Rectal smooth muscle tissue (tissue), 1 donor: ENCODE measurements around the gene SF3B5.
A peak's percentile ranks its signal among the peaks of the same experiment; 100 is the strongest.
"Not testable (repeated sequence)": the region's sequence is repeated elsewhere in the genome, so short reads cannot be mapped to it uniquely, and the experiment has no call there.

Experiments
- H3K27ac ChIP-seq: one replicate; pipeline ENCODE4 v1.7.0; 2013; ENCODE audit warnings: low read depth, low read length, inconsistent platforms
- H3K27me3 ChIP-seq: one replicate; pipeline ENCODE4 v1.7.0; 2013; ENCODE audit warnings: low read length; ENCODE audit not compliant: control insufficient read depth, insufficient read depth
- H3K36me3 ChIP-seq: one replicate; pipeline ENCODE4 v1.7.0; 2013; ENCODE audit warnings: low read length; ENCODE audit not compliant: control insufficient read depth, insufficient read depth
- H3K4me1 ChIP-seq: one replicate; pipeline ENCODE4 v1.7.0; 2013; ENCODE audit warnings: low read length; ENCODE audit not compliant: control insufficient read depth, insufficient read depth
- H3K4me3 ChIP-seq: one replicate; pipeline ENCODE4 v1.7.0; 2013; ENCODE audit warnings: low read length
- H3K9ac ChIP-seq: one replicate; pipeline ENCODE4 v1.7.0; 2013; ENCODE audit warnings: low read length

SF3B5 gene

DNA sequence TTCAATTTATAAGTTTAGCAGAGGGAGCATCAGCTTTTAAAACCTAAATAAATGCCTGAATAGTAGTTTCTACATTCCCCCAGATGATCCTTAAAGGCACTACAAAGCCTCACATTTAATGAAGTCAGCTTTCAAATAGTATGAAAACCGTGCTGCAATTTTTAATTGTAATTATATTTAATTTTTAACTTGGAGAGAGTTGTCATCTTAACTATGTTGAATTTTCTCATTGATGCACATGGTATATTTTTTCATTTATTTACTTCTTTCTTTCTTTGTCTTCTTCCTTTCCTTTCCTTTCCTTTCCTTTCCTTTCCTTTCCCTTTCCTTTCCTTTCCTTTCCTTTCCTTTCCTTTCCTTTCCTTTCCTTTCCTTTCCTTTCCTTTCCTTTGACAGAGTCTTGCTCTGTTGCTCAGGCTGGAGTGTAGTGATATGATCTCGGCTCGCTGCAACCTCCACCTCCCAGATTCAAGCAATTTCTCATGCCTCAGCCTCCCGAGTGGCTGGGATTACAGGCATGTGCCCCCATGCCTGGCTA, 7.7 kb upstream of the SF3B5 start:
- Histone ChIP-seq H3K36me3 (no peaks in the 10 kb centered on the region), H3K4me1 (no peaks in the 10 kb centered on the region), H3K27ac (no peak overlapping the region), H3K4me3 (no peak overlapping the region), H3K27me3 (no peaks in the 10 kb centered on the region), H3K9ac (no peak overlapping the region)

DNA sequence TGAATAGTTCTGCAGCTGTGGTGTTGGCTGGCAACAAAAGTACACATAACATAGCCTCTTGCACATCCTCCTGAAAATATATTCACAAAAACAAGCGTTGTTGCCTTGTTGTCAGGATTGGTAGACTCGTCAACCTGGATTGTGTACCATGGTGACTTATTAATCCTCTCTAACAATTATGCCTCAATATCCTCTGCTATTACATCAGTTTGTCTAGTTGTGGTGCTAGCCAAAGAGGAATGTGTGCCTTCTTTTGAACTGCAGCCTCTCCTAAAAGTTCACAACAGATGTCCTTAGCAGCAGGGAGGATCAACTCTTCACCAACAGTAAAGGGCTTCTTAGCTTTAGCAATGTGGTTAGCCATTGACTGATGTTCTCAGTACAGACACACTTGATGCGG, 3.6 kb upstream of the SF3B5 start:
- no peaks in the 10 kb centered on the region for H3K36me3 ChIP-seq
- no peak overlapping the region for H3K27ac ChIP-seq
- no peak overlapping the region for H3K9ac ChIP-seq
- no peaks in the 10 kb centered on the region for H3K27me3 ChIP-seq
- H3K4me1 ChIP-seq, result peaks cover 5% of the 10 kb centered on the region
- H3K4me3 ChIP-seq, result no peak overlapping the region

DNA sequence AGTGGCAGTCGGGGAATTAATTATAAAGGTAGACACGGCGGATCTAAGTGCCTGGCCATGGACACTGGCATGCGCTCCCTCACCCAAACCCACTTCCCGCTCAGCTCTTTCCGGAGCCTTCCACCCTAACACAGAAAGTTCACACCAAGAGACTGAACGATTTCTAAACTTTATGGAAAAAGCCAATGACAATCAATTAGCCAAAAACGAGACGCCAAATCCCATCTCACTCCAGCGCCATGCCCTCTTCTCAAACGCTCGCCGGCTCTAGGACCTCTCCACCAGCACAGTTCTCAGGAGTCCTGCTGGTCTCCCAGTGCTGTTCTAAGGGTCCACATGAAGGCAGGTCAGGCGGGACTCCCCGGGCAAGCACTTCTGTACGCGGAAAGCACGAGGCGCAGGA, 641 bp downstream of the SF3B5 start:
- Histone ChIP-seq H3K27ac (peak overlapping the region; percentile 84), H3K27me3 (no peaks in the 10 kb centered on the region), H3K9ac (peak overlapping the region; percentile 96), H3K4me1 (peaks cover 6% of the 10 kb centered on the region), H3K4me3 (peak overlapping the region; percentile 98), H3K36me3 (no peaks in the 10 kb centered on the region)

DNA sequence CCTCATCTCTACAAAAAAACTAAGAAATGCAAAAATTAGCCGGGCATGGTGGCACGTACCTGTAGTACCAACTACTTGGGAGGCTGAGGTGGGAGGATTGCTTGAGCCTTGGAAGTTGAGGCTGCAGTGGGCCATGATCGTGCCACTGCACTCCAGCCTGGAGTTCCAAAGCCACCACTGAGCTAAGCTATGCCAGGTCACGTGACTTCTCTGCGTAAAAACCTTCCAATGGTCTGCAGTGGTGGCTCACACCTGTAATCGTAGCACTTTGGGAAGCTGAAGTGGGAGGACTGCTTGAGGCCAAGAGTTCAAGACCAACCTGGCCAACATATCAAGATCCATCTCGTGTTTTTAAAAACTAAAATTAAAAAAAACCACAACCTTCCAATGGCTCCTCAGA, 1.7 kb downstream of the SF3B5 start:
- no peak overlapping the region for H3K27ac ChIP-seq
- H3K27me3 ChIP-seq, result no peaks in the 10 kb centered on the region
- no peaks in the 10 kb centered on the region for H3K36me3 ChIP-seq
- peaks cover 6% of the 10 kb centered on the region for H3K4me1 ChIP-seq
- no peak overlapping the region for H3K9ac ChIP-seq
- H3K4me3 ChIP-seq, result peak overlapping the region; percentile 98

DNA sequence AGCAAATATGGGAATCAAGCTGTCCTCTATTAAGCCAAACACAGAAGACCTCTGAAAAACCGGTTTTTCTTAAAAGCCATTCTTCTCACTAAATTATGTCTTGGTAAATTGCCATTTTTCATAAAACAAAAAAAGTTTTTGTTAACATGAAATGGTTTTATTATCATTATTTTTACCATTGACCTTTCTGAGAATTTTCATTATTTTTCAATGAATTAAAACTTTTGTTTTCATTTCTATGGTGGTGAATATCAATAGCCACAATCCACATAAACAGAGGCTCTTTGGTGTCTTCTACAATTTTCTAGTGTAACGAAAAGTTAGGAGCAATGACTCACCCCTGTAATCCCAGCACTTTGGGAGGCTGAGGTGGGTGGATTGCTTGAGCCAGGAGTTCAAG, 2.1 kb downstream of the SF3B5 start:
- Histone ChIP-seq H3K27ac (no peak overlapping the region), H3K9ac (no peak overlapping the region), H3K27me3 (no peaks in the 10 kb centered on the region), H3K4me1 (peaks cover 6% of the 10 kb centered on the region), H3K4me3 (no peak overlapping the region), H3K36me3 (no peaks in the 10 kb centered on the region)

DNA sequence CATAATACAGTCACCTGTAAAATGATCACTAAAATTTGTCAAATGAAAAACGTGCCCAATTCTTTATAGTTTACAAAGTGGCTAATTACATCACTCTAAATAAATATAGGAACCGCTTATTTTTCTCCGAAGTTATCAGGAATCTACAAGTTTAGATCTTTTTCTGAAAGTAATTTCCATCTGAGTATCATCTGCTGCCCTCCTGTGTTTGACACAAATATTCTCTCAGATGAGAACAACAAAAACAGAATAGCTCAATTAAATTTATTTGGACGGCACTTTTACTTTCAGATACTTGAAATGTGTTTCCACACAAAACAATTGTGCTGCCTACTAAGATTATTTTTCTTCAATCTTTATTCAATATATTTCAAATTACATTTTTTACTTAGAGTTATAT, 5.0 kb downstream of the SF3B5 start:
- Histone ChIP-seq H3K4me1 (peaks cover 6% of the 10 kb centered on the region), H3K9ac (no peak overlapping the region), H3K27me3 (no peaks in the 10 kb centered on the region), H3K27ac (no peak overlapping the region), H3K36me3 (no peaks in the 10 kb centered on the region), H3K4me3 (no peak overlapping the region)

DNA sequence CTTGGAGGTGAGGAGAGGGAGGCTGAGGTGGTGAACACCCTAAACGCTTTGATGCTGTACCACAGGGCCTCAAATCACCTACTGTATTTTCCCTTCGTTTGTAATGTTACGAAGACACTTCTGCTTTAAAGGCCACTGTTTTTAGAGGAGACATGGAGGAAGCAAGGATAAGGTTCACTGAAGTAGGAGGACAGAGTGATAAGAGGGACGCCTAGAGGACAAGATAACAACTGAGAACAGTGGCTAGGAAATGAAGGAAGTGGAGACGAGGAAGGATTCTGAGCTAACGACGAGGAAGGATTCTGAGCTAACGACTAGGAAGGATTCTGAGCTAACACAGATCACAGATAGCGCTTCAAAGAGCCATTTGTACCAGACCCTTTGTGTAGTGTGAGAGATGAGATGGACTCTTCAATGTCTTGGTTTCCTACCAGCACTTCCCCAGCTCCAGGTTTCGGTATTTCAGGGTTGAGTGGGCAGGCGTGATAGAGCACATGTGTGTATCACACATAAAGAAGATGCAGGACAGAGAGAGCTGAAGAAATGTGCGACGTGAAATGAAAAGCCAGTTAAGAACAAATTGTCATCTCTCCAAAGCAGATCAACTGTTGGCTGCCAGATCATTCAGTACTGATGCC, 7.5 kb downstream of the SF3B5 start:
- H3K36me3 ChIP-seq, result no peaks in the 10 kb centered on the region
- no peak overlapping the region for H3K27ac ChIP-seq
- H3K9ac ChIP-seq, result no peak overlapping the region
- H3K4me1 ChIP-seq, result no peaks in the 10 kb centered on the region
- H3K4me3 ChIP-seq, result no peak overlapping the region
- H3K27me3 ChIP-seq, result no peaks in the 10 kb centered on the region

DNA sequence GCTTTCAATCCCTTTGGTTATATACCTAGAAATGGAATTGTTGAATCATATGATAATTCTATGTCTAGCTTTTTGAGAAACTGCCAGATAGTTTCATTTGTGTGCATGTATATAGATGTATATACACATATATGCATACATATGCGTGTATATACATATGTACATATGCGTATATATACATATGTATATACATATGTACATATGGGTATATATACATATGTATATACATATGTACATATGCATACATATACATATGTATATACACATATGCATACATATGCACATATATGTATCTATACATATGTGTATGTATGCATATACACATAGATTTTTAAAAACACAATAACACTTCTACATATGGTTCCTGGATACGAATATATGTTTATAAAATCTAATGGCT, 8.4 kb downstream of the SF3B5 start:
- Histone ChIP-seq H3K4me1 (no peaks in the 10 kb centered on the region), H3K27ac (no peak overlapping the region), H3K27me3 (no peaks in the 10 kb centered on the region), H3K9ac (no peak overlapping the region), H3K4me3 (no peak overlapping the region), H3K36me3 (no peaks in the 10 kb centered on the region)

DNA sequence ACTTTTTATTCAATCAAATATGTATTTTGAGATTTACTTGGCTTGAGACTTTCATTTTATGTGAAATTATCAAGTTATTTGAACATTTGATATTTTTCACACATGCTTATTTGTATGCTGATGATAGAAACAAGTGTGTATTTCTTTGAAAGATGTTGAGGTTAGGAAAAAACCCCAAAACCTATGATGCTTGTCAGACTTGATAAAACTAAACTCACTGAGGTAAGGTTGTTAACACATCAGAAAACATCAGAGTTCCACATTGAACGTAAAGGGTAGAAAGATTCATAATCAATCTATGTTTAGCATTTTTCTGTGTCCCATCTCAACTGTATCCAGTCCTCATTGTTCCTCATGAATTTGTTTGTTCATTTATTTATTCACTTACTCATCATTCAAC, 12.2 kb downstream of the SF3B5 start:
- H3K36me3 ChIP-seq, result no peaks in the 10 kb centered on the region
- H3K4me3 ChIP-seq, result no peak overlapping the region
- no peak overlapping the region for H3K27ac ChIP-seq
- no peaks in the 10 kb centered on the region for H3K27me3 ChIP-seq
- H3K9ac ChIP-seq, result no peak overlapping the region
- no peaks in the 10 kb centered on the region for H3K4me1 ChIP-seq

DNA sequence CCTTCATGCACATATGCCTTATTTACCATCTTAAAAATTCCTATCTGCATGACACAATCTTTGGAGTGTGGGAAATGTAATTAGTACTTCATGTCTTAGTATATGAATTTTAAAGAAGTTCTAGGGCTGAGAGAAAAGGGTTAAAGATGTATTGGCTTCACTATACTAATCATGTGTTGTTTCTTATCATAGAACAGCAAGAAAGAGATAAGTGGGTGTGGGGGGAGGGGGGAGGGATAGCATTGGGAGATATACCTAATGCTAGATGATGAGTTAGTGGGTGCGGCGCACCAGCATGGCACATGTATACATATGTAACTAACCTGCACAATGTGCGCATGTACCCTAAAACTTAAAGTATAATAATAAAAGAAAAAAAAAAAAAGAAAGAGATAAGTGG, 13.0 kb downstream of the SF3B5 start:
- H3K27ac ChIP-seq, H3K4me1 ChIP-seq, H3K4me3 ChIP-seq, H3K9ac ChIP-seq, H3K36me3 ChIP-seq, H3K27me3 ChIP-seq: not testable (repeated sequence)

DNA sequence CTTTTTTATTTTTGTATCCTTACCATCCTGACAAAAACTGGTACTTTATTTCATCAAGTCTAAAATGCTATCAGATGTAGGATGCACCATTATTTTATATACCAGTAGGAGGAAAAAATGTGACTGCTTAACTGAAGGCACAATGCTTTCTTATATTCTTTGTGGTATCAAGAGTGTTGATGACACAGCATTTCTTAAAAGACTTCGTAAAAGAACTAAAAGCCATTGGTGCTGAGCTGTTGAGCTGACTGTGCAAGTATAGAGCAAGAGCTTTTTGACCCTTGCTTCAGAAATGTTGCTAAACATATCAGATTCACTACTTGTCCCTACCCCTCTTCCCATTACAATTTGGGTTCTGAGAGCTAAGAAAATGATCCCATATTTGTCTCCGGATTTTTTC, 17.5 kb downstream of the SF3B5 start:
- no peak overlapping the region for H3K9ac ChIP-seq
- no peaks in the 10 kb centered on the region for H3K36me3 ChIP-seq
- H3K27ac ChIP-seq, result no peak overlapping the region
- no peaks in the 10 kb centered on the region for H3K27me3 ChIP-seq
- H3K4me3 ChIP-seq, result no peak overlapping the region
- H3K4me1 ChIP-seq, result no peaks in the 10 kb centered on the region

DNA sequence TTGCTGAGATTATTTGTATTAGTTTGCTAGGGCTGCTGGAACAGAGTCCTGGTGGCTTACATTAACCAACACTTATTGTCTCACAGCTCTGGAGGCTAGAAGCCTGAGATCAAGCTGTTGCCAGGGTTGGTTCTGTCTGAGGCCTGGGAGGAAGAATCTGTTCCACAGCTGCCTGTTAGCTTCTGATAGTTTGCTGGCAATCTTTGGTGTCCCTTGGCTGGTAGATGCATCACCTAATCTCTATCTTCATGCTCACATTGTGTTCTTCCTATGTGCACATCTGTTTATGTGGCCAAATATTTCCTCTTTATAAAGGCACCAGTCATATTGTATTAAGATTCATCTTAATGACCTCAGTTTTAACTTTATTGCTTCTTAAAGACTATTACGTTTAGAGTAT, 19.5 kb downstream of the SF3B5 start:
- Histone ChIP-seq H3K27ac (no peak overlapping the region), H3K4me1 (no peaks in the 10 kb centered on the region), H3K36me3 (no peaks in the 10 kb centered on the region), H3K4me3 (no peak overlapping the region), H3K27me3 (no peaks in the 10 kb centered on the region), H3K9ac (no peak overlapping the region)

DNA sequence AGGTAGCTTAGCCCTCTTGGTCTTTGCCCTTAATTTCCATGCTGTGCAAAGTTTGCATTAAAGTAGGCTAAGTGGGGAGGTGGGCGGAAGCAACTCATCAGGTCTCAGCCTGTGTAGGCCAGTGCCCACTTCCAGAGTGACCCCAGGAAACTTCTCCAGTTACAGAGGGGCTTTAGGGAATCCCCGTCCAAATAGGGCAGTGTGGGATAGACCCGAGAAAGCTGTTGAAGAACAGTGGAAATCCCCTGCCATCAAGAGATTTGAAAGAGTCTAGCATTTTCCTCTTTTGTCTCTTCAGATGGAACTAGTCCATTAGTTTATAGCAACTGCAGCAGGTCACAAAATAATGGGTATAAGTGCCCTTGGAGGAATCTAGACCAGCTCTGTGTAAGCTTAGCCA, 20.2 kb downstream of the SF3B5 start:
- Histone ChIP-seq H3K9ac (no peak overlapping the region), H3K36me3 (no peaks in the 10 kb centered on the region), H3K27ac (no peak overlapping the region), H3K27me3 (no peaks in the 10 kb centered on the region), H3K4me1 (no peaks in the 10 kb centered on the region), H3K4me3 (no peak overlapping the region)
